ENCODE measurements around the gene LMBRD2. TPM values are rescaled to one million over a fixed set of nuclear protein-coding genes. Genes with fewer than 3 reads are reported as not detected.

Gene LMBRD2
- total RNA-seq, 3 donors from 2014 or later (not counting 1 experiment from before 2014, with no cell fraction given) = 6.9 to 9.8 (median 9.6) TPM

DNA sequence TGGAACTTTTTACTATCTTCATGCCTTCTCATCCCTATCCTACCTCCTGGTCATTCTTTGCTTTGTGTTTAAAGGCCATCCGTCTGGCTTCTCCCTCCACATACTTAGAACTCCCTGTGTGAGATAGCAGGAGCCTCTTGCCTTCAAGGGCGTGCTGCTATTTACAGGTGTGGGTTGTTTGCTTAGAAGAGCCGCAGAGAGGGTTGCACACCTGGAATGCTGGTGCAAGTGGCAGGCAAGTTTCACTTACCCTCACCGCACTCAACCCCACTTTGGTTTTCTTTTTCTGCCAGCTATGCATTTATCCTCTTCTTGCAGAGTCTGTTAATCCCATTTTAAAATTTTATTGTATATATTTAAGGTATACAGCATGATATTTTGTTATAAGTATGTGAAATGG, 12.8 kb upstream of the LMBRD2 start:
- TF ChIP-seq, protein P1, sequence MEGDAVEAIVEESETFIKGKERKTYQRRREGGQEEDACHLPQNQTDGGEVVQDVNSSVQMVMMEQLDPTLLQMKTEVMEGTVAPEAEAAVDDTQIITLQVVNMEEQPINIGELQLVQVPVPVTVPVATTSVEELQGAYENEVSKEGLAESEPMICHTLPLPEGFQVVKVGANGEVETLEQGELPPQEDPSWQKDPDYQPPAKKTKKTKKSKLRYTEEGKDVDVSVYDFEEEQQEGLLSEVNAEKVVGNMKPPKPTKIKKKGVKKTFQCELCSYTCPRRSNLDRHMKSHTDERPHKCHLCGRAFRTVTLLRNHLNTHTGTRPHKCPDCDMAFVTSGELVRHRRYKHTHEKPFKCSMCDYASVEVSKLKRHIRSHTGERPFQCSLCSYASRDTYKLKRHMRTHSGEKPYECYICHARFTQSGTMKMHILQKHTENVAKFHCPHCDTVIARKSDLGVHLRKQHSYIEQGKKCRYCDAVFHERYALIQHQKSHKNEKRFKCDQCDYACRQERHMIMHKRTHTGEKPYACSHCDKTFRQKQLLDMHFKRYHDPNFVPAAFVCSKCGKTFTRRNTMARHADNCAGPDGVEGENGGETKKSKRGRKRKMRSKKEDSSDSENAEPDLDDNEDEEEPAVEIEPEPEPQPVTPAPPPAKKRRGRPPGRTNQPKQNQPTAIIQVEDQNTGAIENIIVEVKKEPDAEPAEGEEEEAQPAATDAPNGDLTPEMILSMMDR (IDR thresholded peaks at IDR 0.05) = no peak
- Mint-ChIP-seq H3K27ac (no peak overlapping the region), H3K9me3 (no peaks in the 10 kb centered on the region), H3K27me3 (ENCODE audit: low read depth in 2 of 2) (no peaks in the 10 kb centered on the region), H3K4me1 (peaks cover 4 to 7% of the 10 kb centered on the region in 2 donors), H3K4me3 (no peak overlapping the region), H3K36me3 (peaks cover 8% of the 10 kb centered on the region)
- DNase-seq (no peak), ATAC-seq (no peak)
- WGBS (ENCODE audit: insufficient coverage) = 92% methylated on average over 2 of the region's 4 CpGs
- Histone ChIP-seq H3K36me3 (ENCODE audit: control insufficient read depth, insufficient read depth, low read length) (peaks cover 53% of the 10 kb centered on the region), H3K27ac (ENCODE audit: low read length) (no peak overlapping the region), H3K4me3 (ENCODE audit: low read length) (no peak overlapping the region), H3K4me1 (ENCODE audit: control insufficient read depth, insufficient read depth, low read length) (no peaks in the 10 kb centered on the region), H3K9me3 (ENCODE audit: control insufficient read depth, insufficient read depth, low read length) (no peaks in the 10 kb centered on the region), H3K27me3 (ENCODE audit: control insufficient read depth, insufficient read depth, low read length) (no peaks in the 10 kb centered on the region)
- intact Hi-C loops (cut with micrococcal nuclease) = no loop called here

DNA sequence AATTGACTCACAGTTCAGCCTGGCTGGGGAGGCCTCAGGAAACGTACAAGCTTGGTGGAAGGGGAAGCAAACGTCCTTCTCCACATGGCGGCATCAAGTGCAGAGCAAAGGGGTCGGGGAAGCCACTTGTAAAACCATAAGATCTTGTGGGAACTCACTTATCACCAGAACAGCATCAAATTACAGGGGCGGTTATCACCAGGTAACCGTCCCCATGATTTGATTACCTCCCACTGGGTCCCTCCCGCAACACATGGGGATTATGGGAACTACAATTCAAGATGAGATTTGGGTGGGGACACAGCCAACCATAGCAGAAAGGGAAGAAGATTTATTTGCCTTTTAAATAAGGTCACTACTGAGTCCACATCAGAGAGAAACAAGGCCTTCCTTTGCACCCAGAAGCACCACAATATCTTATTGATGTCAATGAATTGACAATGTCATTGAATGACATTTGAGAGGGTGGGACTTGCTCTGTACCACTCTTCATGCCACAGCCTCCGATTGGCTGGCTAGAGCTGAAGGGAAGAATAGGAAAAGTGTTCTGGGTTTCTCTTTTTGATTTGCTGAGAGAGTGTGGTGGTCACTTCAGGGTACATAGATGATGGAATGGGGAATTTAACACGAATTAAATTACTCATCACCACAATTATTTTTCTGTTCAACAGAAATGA, 11.3 kb upstream of the LMBRD2 start:
- DNase-seq = no peak
- Mint-ChIP-seq H3K36me3 (peaks cover 8% of the 10 kb centered on the region), H3K27me3 (ENCODE audit: low read depth in 2 of 2) (no peaks in the 10 kb centered on the region), H3K4me1 (peaks cover 14 to 17% of the 10 kb centered on the region in 2 donors), H3K4me3 (no peak overlapping the region), H3K27ac (no peak overlapping the region), H3K9me3 (no peaks in the 10 kb centered on the region)
- Histone ChIP-seq H3K9me3 (ENCODE audit: control insufficient read depth, insufficient read depth, low read length) (no peaks in the 10 kb centered on the region), H3K27ac (ENCODE audit: low read length) (no peak overlapping the region), H3K27me3 (ENCODE audit: control insufficient read depth, insufficient read depth, low read length) (no peaks in the 10 kb centered on the region), H3K4me1 (ENCODE audit: control insufficient read depth, insufficient read depth, low read length) (no peaks in the 10 kb centered on the region), H3K36me3 (ENCODE audit: control insufficient read depth, insufficient read depth, low read length) (peaks cover 46% of the 10 kb centered on the region), H3K4me3 (ENCODE audit: low read length) (no peak overlapping the region)
- ATAC-seq = no peak
- WGBS (ENCODE audit: insufficient coverage) = 92% methylated on average over 8 of the region's 9 CpGs
- TF ChIP-seq, protein P1 (IDR thresholded peaks at IDR 0.05) = no peak
- intact Hi-C loops (cut with micrococcal nuclease) = no loop called here

DNA sequence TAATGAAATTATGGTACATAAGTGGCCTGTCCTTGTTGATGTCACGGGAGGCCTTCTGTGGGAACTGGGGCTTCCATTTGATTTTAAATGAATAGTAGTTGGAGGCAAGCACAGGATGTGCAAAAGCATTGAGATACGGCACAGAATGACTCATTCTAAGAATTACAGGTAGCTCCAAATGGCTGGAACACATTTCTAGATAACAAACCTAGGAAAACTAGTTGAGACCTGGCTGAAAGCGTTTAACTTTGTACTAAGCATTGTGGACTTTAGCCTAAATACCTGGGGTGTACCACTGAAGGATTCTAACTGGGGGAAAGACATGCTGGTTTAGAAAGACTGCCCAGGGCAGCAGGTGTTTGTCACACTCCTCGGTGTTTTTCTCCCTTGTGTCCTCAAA, 9.7 kb upstream of the LMBRD2 start:
- Histone ChIP-seq H3K36me3 (ENCODE audit: control insufficient read depth, insufficient read depth, low read length) (peaks cover 43% of the 10 kb centered on the region), H3K27ac (ENCODE audit: low read length) (no peak overlapping the region), H3K27me3 (ENCODE audit: control insufficient read depth, insufficient read depth, low read length) (no peaks in the 10 kb centered on the region), H3K9me3 (ENCODE audit: control insufficient read depth, insufficient read depth, low read length) (no peaks in the 10 kb centered on the region), H3K4me1 (ENCODE audit: control insufficient read depth, insufficient read depth, low read length) (no peaks in the 10 kb centered on the region), H3K4me3 (ENCODE audit: low read length) (no peak overlapping the region)
- TF ChIP-seq, protein P1 (IDR thresholded peaks at IDR 0.05) = no peak
- Mint-ChIP-seq H3K9me3 (no peaks in the 10 kb centered on the region), H3K27me3 (ENCODE audit: low read depth in 2 of 2) (no peaks in the 10 kb centered on the region), H3K36me3 (peaks cover 8% of the 10 kb centered on the region), H3K27ac (peak overlapping the region in 1 of 2 donors; percentile 10), H3K4me1 (peaks cover 29% of the 10 kb centered on the region in 2 donors), H3K4me3 (no peak overlapping the region)
- ATAC-seq (no peak), DNase-seq (no peak)
- intact Hi-C loops (cut with micrococcal nuclease) = no loop called here
- WGBS (ENCODE audit: insufficient coverage) = 96% methylated on average over 3 of the region's 4 CpGs

DNA sequence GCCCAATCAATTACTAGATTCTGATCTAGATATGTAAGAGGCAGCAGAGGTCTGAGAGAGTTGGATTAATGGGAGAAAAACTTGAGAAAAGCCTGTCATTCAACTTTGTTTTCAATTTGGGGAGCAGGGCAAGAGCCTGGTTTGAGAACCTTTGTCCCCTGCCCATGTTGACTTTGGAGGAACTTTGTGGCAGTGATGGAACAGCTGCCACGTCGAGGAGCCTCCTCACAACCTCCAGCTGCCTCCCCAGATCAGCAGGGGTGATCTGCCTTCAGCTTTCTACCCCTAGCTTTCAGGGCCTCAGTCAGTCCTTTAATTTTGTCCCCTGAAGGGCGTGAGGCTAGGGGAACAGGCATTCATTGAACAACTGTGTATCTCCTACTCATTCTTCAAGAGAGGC, 8.9 kb upstream of the LMBRD2 start:
- H3K36me3 Mint-ChIP-seq = peaks cover 15% of the 10 kb centered on the region

More for the DNA sequence above, 8.9 kb upstream of the LMBRD2 start:
- Mint-ChIP-seq H3K4me3 (no peak overlapping the region), H3K4me1 (peaks cover 36 to 37% of the 10 kb centered on the region in 2 donors), H3K27me3 (ENCODE audit: low read depth in 2 of 2) (no peaks in the 10 kb centered on the region), H3K9me3 (no peaks in the 10 kb centered on the region), H3K27ac (no peak overlapping the region)
- ATAC-seq (no peak), DNase-seq (no peak)
- H3K36me3 ChIP-seq (ENCODE audit: control insufficient read depth, insufficient read depth, low read length) = peaks cover 41% of the 10 kb centered on the region
- H3K9me3 ChIP-seq (ENCODE audit: control insufficient read depth, insufficient read depth, low read length) = no peaks in the 10 kb centered on the region
- no peaks in the 10 kb centered on the region for H3K4me1 ChIP-seq (ENCODE audit: control insufficient read depth, insufficient read depth, low read length)
- H3K4me3 ChIP-seq (ENCODE audit: low read length) = no peak overlapping the region
- intact Hi-C loops (cut with micrococcal nuclease) = no loop called here
- TF ChIP-seq, protein P1 (IDR thresholded peaks at IDR 0.05) = no peak
- WGBS (ENCODE audit: insufficient coverage) = 97% methylated on average over 3 of the region's 3 CpGs
- no peaks in the 10 kb centered on the region for H3K27me3 ChIP-seq (ENCODE audit: control insufficient read depth, insufficient read depth, low read length)
- no peak overlapping the region for H3K27ac ChIP-seq (ENCODE audit: low read length)
